ENCODE measurements around the gene R3HDM2. TPM values are rescaled to one million over a fixed set of nuclear protein-coding genes. Genes with fewer than 3 reads are reported as not detected.

The R3HDM2 gene
- total and polyA plus RNA-seq, 4 donors: 7.4 to 28.9 (median 15.1) TPM

- DNase-seq (ENCODE audit: low spot score): no peak
- Histone ChIP-seq H3K9ac (ENCODE audit: low read depth in 1 of 2, low read length in 2 of 2) (no peak overlapping the region), H3K27ac (ENCODE audit: low read depth in 1 of 2, low read length in 2 of 2) (peak overlapping the region; percentile 90 to 93), H3K4me3 (ENCODE audit: low read depth in 1 of 3, low read length in 3 of 3) (peak overlapping the region in 1 of 3 donors; percentile 14), H3K9me3 (ENCODE audit: control insufficient read depth in 4 of 4, low read length in 3 of 4) (no peaks in the 10 kb centered on the region), H3K36me3 (ENCODE audit: control insufficient read depth in 4 of 4, insufficient read depth in 3 of 4, low read depth in 1 of 4, low read length in 3 of 4) (no peaks in the 10 kb centered on the region), H3K27me3 (ENCODE audit: control insufficient read depth in 4 of 4, insufficient read depth in 4 of 4, low read length in 3 of 4) (no peaks in the 10 kb centered on the region), H3K4me1 (ENCODE audit: control insufficient read depth in 4 of 4, insufficient read depth in 4 of 4, low read length in 3 of 4) (peaks cover 0 to 21% (median 5%) of the 10 kb centered on the region in 4 donors)
- WGBS: 78% methylated on average over 3 of the region's 3 CpGs
- no peak for TF ChIP-seq REST (IDR thresholded peaks at IDR 0.05)
- TF ChIP-seq CTCF (IDR thresholded peaks at IDR 0.05; ENCODE audit: low read depth, low read length, missing input control): no peak
- no peak for TF ChIP-seq FOXA1 (IDR thresholded peaks at IDR 0.05)
- no peak for TF ChIP-seq FOXA2 (IDR thresholded peaks at IDR 0.05)
- TF ChIP-seq TAF1 (conservative IDR thresholded peaks at IDR 0.05): no peak
- no peak for TF ChIP-seq HNF4G (IDR thresholded peaks at IDR 0.05)
- TF ChIP-seq EGR1 (IDR thresholded peaks at IDR 0.05; ENCODE audit: low read depth in 2 of 2): no peak
- TF ChIP-seq JUND (IDR thresholded peaks at IDR 0.05): no peak
- no peak for TF ChIP-seq RAD21 (IDR thresholded peaks at IDR 0.05)
- no peak for TF ChIP-seq HNF4A (conservative IDR thresholded peaks at IDR 0.05)
- no peak for TF ChIP-seq NR2F2 (IDR thresholded peaks at IDR 0.05)
- TF ChIP-seq ATF3 (IDR thresholded peaks at IDR 0.05): no peak
- no peak for TF ChIP-seq RXRA (IDR thresholded peaks at IDR 0.05)
These were observed 2.5 kb upstream of the R3HDM2 start for GRCh38 chr12:57433370-57433769.

DNA sequence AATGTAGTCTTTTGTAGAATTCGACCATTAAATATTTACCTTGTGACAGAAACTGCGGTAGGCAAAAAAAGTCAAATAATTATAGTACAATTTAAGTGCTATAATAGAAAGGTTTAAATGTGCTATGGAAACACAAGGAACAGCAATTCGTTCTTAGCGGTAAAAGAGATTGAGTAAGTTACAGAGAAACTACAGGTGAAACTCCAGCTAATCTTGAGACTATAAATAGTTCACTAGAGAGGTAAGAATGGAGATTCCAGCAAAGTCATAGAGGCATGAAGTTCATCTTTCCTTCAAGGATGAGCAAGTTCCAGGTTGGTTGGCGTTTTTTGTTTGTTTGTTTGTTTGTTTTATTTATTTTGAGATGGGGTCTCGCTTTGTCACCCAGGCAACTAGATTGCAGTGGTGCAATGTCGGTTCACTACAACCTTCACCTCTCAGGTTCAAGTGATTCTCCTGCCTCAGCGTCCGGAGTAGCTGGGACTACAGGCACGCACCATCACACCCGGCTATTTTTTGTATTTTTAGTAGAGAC lies 878 bp upstream of the R3HDM2 start:
- no peaks in the 10 kb centered on the region for H3K27me3 ChIP-seq (ENCODE audit: control insufficient read depth in 4 of 4, insufficient read depth in 4 of 4, low read length in 3 of 4)
- no peaks in the 10 kb centered on the region for H3K36me3 ChIP-seq (ENCODE audit: control insufficient read depth in 4 of 4, insufficient read depth in 3 of 4, low read depth in 1 of 4, low read length in 3 of 4)
- no peaks in the 10 kb centered on the region for H3K9me3 ChIP-seq (ENCODE audit: control insufficient read depth in 4 of 4, low read length in 3 of 4)
- DNase-seq (ENCODE audit: low spot score): no peak
- H3K4me3 ChIP-seq (ENCODE audit: low read depth in 1 of 3, low read length in 3 of 3): peak overlapping the region; percentile 61 to 92 (median 72)
- H3K9ac ChIP-seq (ENCODE audit: low read depth in 1 of 2, low read length in 2 of 2): peak overlapping the region; percentile 98 to 100
- 40% methylated on average over 11 of the region's 11 CpGs for WGBS
- peaks cover 0 to 17% (median 2%) of the 10 kb centered on the region in 4 donors for H3K4me1 ChIP-seq (ENCODE audit: control insufficient read depth in 4 of 4, insufficient read depth in 4 of 4, low read length in 3 of 4)
- H3K27ac ChIP-seq (ENCODE audit: low read depth in 1 of 2, low read length in 2 of 2): peak overlapping the region; percentile 98 to 99
- TF ChIP-seq YY1 (IDR thresholded peaks at IDR 0.05) (peak; percentile 29), EGR1 (IDR thresholded peaks at IDR 0.05; ENCODE audit: low read depth in 2 of 2) (no peak)

Data from liver (tissue), 9 donors.